ENCODE results near the gene OR1D5. TPM values are rescaled to one million over a fixed set of nuclear protein-coding genes. Genes with fewer than 3 reads are reported as not detected.

Gene OR1D5
- total and polyA plus RNA-seq, 2 of the 8 experiments (the other 6 are each of a cell fraction or from before 2014, with no cell fraction given), result not detected

DNA sequence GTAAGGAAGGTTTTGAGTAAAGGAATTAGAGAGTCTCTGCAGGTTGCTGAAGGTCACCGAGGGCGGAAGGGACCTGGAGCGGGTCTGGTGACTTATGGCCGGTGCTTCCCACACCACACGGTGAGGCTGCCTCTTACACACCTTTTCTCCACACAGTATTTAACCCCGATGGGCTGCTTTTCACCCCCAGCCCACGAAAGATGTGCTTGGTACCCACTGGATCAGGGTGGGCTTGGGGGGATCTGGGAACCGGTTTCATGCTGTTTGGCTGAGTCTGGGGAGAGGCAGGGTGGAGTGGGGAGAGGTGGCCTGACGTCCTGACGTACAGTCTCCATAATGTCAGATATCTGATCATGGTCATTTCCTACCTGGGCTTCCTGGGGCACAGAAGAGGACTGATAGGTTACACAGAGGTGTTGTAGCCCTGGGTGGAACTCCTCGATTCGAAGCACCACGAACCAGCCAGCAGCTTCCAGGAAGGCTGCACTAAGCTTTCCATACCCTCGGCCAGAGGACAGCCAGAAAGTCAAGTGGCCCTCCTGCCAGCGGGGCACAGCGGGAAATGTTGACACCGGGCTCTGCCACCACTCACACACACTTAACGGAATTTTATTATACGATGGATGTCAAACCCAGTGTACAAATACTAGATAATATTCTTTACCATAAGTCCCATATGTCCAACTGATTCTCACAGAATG lies 34.0 kb downstream of the OR1D5 start (continued):
- TF ChIP-seq CHD7 (IDR thresholded peaks at IDR 0.05; ENCODE audit: insufficient replicate concordance, low read length) (no peak), SIRT6 (IDR thresholded peaks at IDR 0.05; ENCODE audit: low read length) (no peak), KDM1A (IDR thresholded peaks at IDR 0.05; ENCODE audit: borderline replicate concordance, low read length) (no peak), CHD1 (IDR thresholded peaks at IDR 0.05; ENCODE audit: low read depth, low read length) (no peak), ZNF274 (IDR thresholded peaks at IDR 0.05; ENCODE audit: borderline replicate concordance, extremely low read depth, low read length) (no peak), SP1 (IDR thresholded peaks at IDR 0.05; ENCODE audit: low read depth, low read length) (no peak), CBX8 (IDR thresholded peaks at IDR 0.05; ENCODE audit: borderline replicate concordance, low read depth, low read length) (no peak), BRCA1 (IDR thresholded peaks at IDR 0.05; ENCODE audit: low read depth, low read length) (no peak), POU5F1 (IDR thresholded peaks at IDR 0.05; ENCODE audit: low read depth, low read length) (no peak), TAF1 (IDR thresholded peaks at IDR 0.05; ENCODE audit: low read depth, low read length) (no peak), RFX5 (IDR thresholded peaks at IDR 0.05; ENCODE audit: borderline replicate concordance, low read depth, low read length) (no peak)
